B cell (primary cell): ENCODE measurements around the gene RAB11FIP5.

Source experiments
- EZH2 ChIP-seq: IDR thresholded peaks from 2 replicates; pipeline ENCODE4 v1.6.1; 2012; ENCODE audit warnings: borderline replicate concordance, low read depth, mild to moderate bottlenecking, moderate library complexity, low read length; ENCODE audit not compliant: insufficient read depth, poor library complexity, severe bottlenecking
- TF ChIP-seq, protein P1 (sequence below): fragments of 200-600 bp; IDR thresholded peaks from one replicate; pipeline ENCODE4 v1.8.0; 2022; ENCODE audit warnings: antibody characterized with exemption, mild to moderate bottlenecking

DNA sequence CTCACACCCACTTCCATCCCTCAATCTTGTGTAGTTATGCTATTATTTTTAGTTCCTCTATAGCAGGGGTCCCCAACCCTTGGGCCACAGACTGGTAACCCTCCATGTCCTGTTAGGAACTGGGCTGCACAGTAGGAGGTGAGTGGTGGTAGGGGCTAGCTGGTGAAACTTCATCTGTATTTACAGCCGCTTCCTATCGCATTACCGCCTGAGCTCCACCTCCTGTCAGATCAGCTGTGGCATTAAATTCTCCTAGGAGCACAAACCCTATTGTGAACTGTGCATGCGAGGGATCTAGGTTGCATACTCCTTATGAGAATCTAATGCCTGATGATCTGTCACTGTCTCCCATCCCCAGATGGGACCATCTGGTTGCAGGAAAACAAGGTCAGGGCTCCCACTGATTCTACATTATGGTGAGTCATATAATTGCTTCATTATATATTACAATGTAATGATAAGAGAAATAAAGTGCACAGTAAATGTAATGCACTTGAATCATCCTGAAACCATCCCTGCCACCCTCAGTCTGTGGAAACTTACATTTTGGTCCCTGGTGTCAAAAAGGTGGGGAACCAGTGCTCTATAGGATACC lies 1.6 kb upstream of the RAB11FIP5 start:
- TF ChIP-seq, protein P1, sequence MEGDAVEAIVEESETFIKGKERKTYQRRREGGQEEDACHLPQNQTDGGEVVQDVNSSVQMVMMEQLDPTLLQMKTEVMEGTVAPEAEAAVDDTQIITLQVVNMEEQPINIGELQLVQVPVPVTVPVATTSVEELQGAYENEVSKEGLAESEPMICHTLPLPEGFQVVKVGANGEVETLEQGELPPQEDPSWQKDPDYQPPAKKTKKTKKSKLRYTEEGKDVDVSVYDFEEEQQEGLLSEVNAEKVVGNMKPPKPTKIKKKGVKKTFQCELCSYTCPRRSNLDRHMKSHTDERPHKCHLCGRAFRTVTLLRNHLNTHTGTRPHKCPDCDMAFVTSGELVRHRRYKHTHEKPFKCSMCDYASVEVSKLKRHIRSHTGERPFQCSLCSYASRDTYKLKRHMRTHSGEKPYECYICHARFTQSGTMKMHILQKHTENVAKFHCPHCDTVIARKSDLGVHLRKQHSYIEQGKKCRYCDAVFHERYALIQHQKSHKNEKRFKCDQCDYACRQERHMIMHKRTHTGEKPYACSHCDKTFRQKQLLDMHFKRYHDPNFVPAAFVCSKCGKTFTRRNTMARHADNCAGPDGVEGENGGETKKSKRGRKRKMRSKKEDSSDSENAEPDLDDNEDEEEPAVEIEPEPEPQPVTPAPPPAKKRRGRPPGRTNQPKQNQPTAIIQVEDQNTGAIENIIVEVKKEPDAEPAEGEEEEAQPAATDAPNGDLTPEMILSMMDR, result no peak
- TF ChIP-seq EZH2, result no peak
